ENCODE results near the gene KSR1. TPM values are rescaled to one million over a fixed set of nuclear protein-coding genes. Genes with fewer than 3 reads are reported as not detected.

KSR1 gene
- total and polyA plus RNA-seq, 9 of the 15 experiments (the other 6 are each of a cell fraction or from before 2014, with no cell fraction given) = 1.4 to 51.7 (median 18.4) TPM

GRCh38 chr17:27490391-27490790 lies 34.1 kb downstream of the KSR1 start (continued):
- no peak for TF ChIP-seq ZBTB33 (CRISPR knock-in tag; IDR thresholded peaks at IDR 0.05)
- TF ChIP-seq ILK (tag; IDR thresholded peaks at IDR 0.05; ENCODE audit: borderline replicate concordance, low read depth) = no peak
- no peak for TF ChIP-seq RFX7 (CRISPR knock-in tag; IDR thresholded peaks at IDR 0.05)
- TF ChIP-seq ZNF512 (tag; IDR thresholded peaks at IDR 0.05) = no peak
- no peak for TF ChIP-seq SIRT6 (IDR thresholded peaks at IDR 0.05; ENCODE audit: low read depth, low read length)
- no peak for TF ChIP-seq MEIS2 (IDR thresholded peaks at IDR 0.05; ENCODE audit: partially characterized antibody)

- intact Hi-C loops (cut with micrococcal nuclease) (loop anchor here (1.0 to 10.0 kb wide), 3 partner anchors 17 to 83 kb away; partner anchors contain the start of gene KSR1), in situ Hi-C loops (cut with MboI) (no loop called here)
- Histone ChIP-seq H3K9ac (ENCODE audit: insufficient read depth in 1 of 2, low read depth in 2 of 2, low read length in 2 of 2) (peak overlapping the region; percentile 46 to 89), H4K20me1 (replicated peaks; ENCODE audit: control insufficient read depth, insufficient read depth, low read length) (no peaks in the 10 kb centered on the region; the same call in 1 of the 2 replicates), H3K4me2 (ENCODE audit: insufficient read depth, low read length) (peak overlapping the region; percentile 84), H3K4me1 (replicated peaks in 1 of 2; ENCODE audit: control insufficient read depth in 2 of 2, insufficient read depth in 2 of 2, low read length in 2 of 2) (peaks cover 33 to 51% of the 10 kb centered on the region in 2 experiments), H3K36me3 (ENCODE audit: control insufficient read depth, insufficient read depth, low read length) (peaks cover 18% of the 10 kb centered on the region), H3K9me3 (replicated peaks; ENCODE audit: control insufficient read depth, insufficient read depth, low read depth, low read length) (0 out of 2 replicates have a peak, but pooled peaks cover 3% of the 10 kb centered on the region), H3K27me3 (ENCODE audit: control insufficient read depth in 2 of 2, insufficient read depth in 2 of 2, low read length in 2 of 2) (no peaks in the 10 kb centered on the region), H3K79me2 (ENCODE audit: control insufficient read depth, insufficient read depth, low read length) (peaks cover 79% of the 10 kb centered on the region), H3K4me3 (no peak overlapping the region; the same call in 1 of the 2 replicates), H2AFZ (ENCODE audit: low read depth, low read length) (peak overlapping the region; percentile 76), H3K9me1 (ENCODE audit: control insufficient read depth, insufficient read depth, low read length) (no peaks in the 10 kb centered on the region), H3K27ac (ENCODE audit: extremely low read depth, low read depth, low read length) (peak overlapping the region; percentile 78)
- FAIRE-seq (peak; percentile 97), DNase-seq (ENCODE audit: extremely low read depth in 1 of 4, low spot score in 3 of 4) (peak; percentile 84 to 94 (median 88)), ATAC-seq (peak; percentile 97)
- POLR2A ChIA-PET = interaction anchor here (0.7 to 2.1 kb wide), 9 partner anchors 8 to 601 kb away, joined by 3 to 6 read pairs (median 3); no protein-coding TSS in a partner anchor
- CTCF ChIA-PET (ENCODE audit: low intra/inter-chr PET ratio) = no interaction called here
- no TSS peak for BruUV-seq (replicated peaks)
- WGBS (ENCODE audit: insufficient coverage, low coverage, missing lambda C conversion rate) = 2% methylated on average over 12 of the region's 12 CpGs
- no peak for TF ChIP-seq ZKSCAN3 (CRISPR knock-in tag; IDR thresholded peaks at IDR 0.05)
- no peak for TF ChIP-seq ZNF518B (CRISPR knock-in tag; IDR thresholded peaks at IDR 0.05)
- TF ChIP-seq CEBPG (CRISPR knock-in tag; IDR thresholded peaks at IDR 0.05) = no peak
- TF ChIP-seq CEBPG (tag; conservative IDR thresholded peaks at IDR 0.05 in 1 of 2, IDR thresholded peaks at IDR 0.05 in 1 of 2) = no peak
- TF ChIP-seq NR4A1 (CRISPR knock-in tag; IDR thresholded peaks at IDR 0.05) = no peak
- no peak for TF ChIP-seq NR4A1 (tag; IDR thresholded peaks at IDR 0.05)
Measured at GRCh38 chr17:27491713-27492190, 35.5 kb downstream of the KSR1 start.
